NT2/D1 (cell line): ENCODE measurements around the gene MB21D2.

Source experiments
- SUZ12 ChIP-seq: IDR thresholded peaks from 2 replicates; pipeline ENCODE4 v1.6.1; 2011; ENCODE audit not compliant: insufficient read length, insufficient read depth; ENCODE audit errors: extremely low read depth
- YY1 ChIP-seq: IDR thresholded peaks from 2 replicates; pipeline ENCODE4 v1.6.1; 2011; ENCODE audit not compliant: insufficient read length, insufficient read depth
- ZNF274 ChIP-seq: IDR thresholded peaks from 2 replicates; pipeline ENCODE4 v1.6.1; 2011; ENCODE audit warnings: mild to moderate bottlenecking, low read depth, low read length

GRCh38 chr3:192918275-192918588 lies 576 bp upstream of the MB21D2 start:
- no peak for TF ChIP-seq SUZ12
- TF ChIP-seq YY1, result no peak
- TF ChIP-seq ZNF274, result no peak
